ENCODE results near the gene CEP170B.
A peak's percentile ranks its signal among the peaks of the same experiment; 100 is the strongest.
"Not testable (repeated sequence)": the region's sequence is repeated elsewhere in the genome, so short reads cannot be mapped to it uniquely, and the experiment has no call there.

CEP170B gene

GRCh38 chr14:104879983-104880565 lies 15.0 kb downstream of the CEP170B start:
- DNase-seq = no peak

- no peak for DNase-seq
Observed at GRCh38 chr14:104880584-104881210, 15.6 kb downstream of the CEP170B start.

DNA sequence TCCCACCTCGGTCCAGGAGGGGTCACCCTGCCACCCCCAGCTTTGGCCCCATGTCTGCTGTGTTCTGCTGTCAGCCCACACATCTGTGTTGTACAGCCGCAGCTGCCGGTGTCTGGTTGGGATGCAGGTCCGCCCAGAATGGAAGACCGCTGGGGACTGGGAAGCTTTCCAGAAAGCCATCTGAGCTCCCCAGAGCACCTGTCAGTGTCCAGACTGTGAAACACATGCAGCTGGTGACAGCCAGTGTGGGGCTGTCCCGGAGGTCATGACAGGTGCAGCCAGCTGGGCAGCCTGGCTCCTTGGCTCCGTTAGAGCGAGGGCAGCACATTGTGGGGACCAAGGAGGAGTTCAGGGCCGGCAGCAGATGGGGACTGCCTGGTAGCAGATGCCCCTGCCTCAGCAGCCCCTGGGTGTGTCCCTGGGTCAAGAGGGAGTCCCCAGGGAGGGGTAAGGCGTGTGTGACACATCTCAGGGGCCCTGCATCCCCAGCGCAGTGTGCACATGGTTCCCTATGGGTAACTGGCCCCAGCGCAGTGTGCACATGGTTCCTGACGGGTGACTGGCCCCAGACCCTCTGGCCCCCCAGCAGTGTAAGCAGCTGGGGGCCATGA lies 16.4 kb downstream of the CEP170B start:
- DNase-seq = peak; percentile 52

GRCh38 chr14:104882325-104882973 lies 17.4 kb downstream of the CEP170B start:
- no peak for DNase-seq

- no peak for DNase-seq
Observed at GRCh38 chr14:104882991-104883660, 18.1 kb downstream of the CEP170B start.

DNA sequence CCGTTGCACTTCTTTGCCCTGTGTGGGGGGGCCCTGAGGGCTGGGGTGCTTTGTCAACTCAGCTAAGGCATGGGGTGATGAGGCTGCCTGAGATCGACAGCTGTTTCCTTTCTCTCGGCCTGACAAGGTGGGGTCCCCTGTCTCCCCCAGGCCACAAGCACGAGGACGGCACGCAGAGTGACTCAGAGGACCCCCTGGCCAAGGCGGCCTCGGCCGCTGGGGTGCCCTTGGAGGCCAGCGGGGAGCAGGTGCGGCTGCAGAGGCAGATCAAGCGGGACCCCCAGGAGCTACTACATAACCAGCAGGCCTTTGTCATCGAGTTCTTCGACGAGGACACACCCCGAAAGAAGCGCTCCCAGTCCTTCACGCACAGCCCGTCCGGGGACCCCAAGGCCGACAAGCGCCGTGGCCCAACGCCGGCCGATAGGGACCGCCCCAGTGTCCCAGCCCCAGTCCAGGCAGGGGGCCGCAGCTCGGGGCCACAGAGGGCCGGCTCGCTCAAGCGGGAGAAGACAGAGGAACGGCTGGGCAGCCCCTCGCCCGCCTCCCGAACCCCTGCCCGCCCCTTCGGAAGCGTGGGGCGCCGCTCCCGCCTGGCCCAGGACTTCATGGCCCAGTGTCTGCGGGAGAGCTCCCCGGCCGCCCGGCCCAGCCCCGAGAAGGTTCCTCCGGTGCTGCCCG lies 18.8 kb downstream of the CEP170B start:
- no peak for DNase-seq

GRCh38 chr14:104884381-104884780 lies 19.3 kb downstream of the CEP170B start:
- not testable (repeated sequence) for DNase-seq

DNA sequence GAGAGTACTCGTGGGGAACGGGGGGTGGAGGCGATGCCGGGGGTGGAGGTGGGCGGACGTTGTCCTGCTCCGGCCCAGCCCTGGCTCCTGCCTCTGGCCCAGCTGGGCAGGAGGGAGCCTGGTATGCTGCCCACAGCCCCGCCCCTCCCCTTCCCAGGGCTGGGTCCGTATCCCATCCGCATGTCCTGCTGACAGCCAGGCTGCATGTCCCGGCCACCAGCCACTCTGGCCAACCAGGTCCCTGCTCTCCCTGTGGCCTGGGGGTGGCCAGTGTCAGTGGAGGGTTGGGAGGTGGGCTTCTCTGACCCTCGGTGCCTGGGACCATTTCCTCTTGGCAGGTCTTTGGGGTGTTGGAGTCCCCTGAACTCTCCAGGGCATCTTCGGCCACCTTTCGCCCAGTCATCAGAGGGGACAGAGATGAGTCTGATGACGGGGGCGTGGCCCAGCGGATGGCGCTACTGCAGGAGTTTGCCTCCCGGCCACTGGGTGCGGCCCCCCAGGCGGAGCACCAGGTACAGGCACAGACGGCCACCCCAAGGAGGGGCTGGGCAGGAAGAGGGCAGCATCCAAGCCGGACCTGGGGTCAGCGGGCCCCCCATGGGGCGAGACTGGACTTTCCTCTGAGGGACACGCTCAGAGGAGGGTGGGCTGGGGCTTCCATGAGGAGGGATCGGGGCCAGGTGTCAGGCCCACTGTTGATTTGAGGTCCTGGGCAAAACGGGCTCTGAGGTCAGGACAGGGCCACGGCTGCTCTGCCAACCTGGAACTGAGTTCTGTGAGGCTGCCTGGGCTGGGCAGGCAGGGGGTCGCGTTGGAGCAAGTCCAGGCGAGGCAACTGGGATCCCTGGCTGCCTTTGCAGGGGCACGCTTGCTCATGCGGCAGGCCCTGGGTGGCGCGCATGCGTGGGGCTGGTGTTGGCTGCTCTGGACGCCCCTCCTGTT lies 20.2 kb downstream of the CEP170B start:
- DNase-seq = no peak

GRCh38 chr14:104885973-104886689 lies 21.1 kb downstream of the CEP170B start:
- no peak for DNase-seq

DNA sequence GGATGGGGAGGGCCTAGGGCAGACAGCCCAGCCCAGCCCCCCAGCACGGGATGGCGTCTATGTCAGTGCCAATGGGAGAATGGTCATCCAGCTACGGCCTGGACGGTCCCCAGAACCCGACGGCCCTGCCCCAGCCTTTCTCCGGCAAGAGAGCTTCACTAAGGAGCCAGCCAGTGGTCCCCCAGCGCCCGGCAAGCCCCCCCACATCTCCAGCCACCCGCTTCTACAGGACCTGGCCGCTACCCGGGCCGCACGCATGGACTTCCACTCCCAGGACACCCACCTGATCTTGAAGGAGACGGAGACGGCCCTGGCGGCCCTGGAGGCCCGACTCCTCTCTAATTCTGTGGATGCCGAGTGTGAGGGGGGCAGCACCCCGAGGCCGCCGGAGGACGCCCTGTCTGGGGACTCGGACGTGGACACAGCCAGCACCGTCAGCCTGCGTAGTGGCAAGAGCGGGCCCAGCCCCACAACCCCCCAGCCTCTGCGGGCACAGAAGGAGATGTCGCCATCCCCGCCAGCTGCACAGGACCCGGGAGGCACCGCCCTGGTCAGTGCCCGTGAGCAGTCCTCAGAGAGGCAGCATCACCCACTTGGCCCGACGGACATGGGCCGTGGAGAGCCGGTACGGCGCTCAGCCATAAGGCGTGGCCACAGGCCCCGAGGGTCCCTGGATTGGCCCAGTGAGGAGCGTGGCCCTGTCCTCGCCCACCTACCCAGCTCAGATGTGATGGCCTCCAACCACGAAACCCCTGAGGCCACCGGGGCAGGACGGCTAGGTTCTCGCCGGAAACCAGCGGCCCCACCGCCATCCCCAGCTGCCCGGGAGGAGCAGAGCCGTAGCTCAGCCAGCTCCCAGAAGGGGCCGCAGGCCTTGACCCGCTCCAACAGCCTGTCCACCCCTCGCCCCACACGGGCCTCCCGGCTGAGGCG lies 21.9 kb downstream of the CEP170B start:
- no peak for DNase-seq

- DNase-seq = no peak
Observed at GRCh38 chr14:104887623-104888488, 22.8 kb downstream of the CEP170B start.

DNA sequence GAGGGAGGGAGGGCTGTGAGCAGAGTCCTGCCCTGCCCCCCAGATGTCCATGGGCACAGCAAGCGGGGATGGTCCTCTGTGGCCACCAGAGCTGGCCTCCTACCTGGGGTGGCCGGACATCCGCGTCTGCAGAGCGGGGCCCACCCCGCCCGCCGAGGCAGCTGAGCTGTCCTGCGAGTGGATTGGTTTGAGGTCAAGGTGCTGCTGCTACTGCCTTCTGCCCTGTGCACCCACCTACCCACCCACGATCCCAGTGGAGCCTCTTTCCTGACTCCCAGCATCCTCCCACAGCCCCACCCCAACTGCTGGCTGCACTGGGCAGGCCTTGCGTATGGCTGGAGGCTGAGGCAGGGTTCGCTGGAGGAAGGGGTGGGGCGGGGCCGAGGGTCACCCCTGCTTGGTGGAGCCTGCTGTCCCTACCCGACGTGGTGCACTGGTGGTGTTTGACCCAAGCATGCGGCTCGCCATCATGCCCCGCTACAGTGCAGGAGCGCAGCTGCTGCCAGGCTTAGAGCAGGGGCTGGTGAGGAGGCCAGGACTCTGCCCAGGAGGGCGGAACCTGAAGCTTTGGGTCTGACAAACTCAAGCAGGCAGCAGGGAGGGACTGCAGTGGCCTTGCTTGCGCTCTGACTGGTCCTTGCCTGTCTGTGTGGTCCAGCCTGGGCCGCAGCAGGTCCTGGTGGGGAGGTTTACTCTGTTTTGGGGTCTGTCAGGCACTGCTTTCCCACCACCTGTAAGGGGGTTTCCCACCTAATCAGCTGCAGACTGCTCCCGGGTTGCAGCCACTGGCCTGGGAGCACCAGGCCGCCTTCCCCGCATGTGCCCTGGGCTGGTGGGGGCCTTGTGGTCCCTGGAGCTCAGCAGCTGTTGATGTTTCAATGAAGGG lies 23.7 kb downstream of the CEP170B start:
- DNase-seq = no peak

DNA sequence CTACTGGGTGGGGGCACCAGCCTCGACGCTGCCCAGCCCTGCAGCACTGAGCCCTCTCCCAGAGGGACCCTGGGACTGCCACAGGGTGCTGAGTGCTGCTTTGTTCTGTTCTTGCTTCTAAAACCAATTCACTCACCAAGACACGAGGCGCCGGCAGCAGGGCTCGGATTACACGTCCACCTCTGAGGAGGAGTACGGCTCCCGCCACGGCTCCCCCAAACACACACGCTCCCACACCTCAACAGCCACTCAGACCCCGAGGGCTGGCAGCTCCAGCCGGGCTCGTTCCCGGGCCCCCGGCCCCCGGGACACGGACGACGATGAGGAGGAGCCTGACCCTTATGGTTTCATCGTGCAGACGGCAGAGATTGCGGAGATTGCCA lies 24.3 kb downstream of the CEP170B start:
- DNase-seq = no peak

- not testable (repeated sequence) for DNase-seq
Observed at GRCh38 chr14:104890292-104890691, 25.2 kb downstream of the CEP170B start.

DNA sequence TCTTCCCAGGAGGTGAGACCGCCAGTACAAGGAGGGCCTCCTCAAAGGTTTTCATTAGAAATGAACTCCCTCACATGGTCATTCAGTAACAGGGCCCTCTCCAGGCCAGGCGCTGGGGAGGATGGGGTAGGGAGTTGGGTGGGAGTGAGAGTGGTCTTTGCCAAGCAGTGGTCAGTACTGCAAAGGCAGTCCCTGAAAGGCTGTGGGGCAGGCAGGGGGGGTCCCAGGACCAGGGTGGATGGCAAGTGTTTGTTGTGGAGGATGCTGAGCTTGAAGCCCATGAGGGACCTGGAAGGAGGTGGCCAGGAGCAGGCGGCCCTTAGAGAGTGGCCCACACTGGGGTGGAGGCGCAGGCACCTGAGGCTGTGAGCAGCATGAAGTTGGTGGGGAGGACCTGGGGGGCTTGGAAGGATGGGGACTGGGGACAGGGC lies 26.1 kb downstream of the CEP170B start:
- no peak for DNase-seq

DNA sequence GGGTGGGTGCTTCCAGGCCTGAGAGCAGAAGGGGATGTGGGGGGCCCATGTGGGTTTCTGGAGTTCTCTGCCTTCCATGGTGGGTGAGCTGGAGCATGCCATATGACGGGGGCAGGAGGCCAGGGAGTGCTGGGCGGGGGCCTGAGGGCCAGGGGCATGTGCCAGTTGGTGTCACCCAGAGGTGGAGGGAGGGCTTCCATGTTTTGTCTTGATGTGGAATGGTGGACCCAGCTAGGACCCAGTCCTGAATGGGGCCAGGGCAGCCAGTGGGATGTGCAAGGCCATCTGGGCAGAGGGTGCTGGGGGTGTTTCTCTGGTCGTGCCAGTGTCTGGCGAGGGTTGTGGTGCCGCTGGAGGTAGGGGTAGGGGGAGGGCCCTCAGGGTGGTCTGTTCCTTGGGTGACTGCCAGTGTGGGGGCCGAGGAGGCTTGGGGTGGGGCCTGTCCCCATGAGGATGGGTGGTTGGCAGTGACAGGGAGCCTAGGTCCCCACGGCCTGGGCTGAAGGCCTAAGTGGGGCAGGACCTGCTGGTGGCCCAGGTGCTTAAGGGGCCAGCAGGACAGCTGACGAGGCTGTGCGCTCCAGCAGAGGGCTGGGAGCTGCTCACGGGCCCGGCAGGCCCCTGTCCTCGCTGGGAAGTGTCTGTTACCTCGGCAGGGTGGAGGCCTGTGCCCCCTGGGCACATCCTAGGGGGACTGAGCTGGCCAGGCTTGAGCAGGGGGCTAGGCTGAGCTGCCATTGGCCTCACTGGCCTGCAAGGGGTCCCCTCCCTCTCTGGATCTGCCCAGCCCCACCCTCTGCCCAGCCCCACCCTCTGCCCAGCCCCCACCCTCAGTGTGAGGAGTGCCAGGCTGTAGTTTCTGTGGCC lies 26.8 kb downstream of the CEP170B start:
- DNase-seq = no peak

All from retina (tissue), 1 donor.